ENCODE results near the gene SLX4IP.

SLX4IP gene

DNA sequence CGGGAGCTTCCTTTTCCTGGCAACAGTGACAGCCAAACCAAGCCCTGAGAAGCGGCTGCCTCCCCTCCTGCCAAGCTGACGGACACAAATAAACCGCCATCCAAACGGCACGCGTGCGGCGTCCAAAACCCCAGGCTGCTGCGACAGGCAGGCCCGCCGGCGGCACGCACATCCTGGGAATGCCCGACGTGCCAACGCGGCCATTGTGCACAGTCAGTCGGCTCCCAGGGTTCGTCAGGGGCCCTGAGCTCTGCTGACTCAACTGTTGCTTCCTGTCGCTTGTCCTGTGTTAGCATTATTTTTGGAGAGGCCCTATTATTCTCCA lies 231.9 kb downstream of the SLX4IP start:
- TF ChIP-seq, protein P1, sequence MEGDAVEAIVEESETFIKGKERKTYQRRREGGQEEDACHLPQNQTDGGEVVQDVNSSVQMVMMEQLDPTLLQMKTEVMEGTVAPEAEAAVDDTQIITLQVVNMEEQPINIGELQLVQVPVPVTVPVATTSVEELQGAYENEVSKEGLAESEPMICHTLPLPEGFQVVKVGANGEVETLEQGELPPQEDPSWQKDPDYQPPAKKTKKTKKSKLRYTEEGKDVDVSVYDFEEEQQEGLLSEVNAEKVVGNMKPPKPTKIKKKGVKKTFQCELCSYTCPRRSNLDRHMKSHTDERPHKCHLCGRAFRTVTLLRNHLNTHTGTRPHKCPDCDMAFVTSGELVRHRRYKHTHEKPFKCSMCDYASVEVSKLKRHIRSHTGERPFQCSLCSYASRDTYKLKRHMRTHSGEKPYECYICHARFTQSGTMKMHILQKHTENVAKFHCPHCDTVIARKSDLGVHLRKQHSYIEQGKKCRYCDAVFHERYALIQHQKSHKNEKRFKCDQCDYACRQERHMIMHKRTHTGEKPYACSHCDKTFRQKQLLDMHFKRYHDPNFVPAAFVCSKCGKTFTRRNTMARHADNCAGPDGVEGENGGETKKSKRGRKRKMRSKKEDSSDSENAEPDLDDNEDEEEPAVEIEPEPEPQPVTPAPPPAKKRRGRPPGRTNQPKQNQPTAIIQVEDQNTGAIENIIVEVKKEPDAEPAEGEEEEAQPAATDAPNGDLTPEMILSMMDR (IDR thresholded peaks at IDR 0.05; ENCODE audit: insufficient read depth, low read depth, low read length, missing control alignments), result no peak
- DNase-seq (ENCODE audit: low read depth), result no peak
- H3K4me3 ChIP-seq (ENCODE audit: low read depth, low read length), result no peak overlapping the region

DNA sequence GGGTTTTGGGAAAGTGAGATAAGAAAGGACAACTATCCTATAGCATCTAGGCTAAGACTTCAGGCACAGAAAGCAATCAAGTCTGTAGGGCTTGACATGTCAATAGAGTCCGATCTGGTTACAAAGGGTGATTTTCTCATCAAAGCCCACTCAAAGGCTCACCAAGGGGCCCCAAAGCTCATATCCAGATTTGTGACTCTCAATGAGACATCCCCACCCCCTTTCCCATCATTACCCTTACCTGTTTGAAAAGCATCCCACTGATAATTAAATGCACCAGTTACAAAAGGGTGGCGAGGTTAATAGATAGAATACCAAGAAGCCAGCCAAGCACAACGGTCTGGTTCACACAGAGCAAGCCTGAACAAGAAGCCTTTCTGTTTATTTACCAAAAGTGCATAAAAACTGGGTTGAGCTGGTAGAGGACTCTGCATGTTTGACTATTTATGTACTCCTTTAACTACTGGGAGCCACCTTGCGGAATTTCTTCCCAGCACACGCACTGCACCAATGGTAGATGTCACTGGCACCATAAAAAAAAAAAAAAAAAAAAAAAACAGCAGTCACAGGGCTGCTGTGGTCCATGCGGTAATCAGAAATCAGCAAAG lies 232.6 kb downstream of the SLX4IP start:
- DNase-seq (ENCODE audit: low read depth), result no peak
- TF ChIP-seq, protein P1 (IDR thresholded peaks at IDR 0.05; ENCODE audit: insufficient read depth, low read depth, low read length, missing control alignments), result no peak
- H3K4me3 ChIP-seq (ENCODE audit: low read depth, low read length), result no peak overlapping the region

DNA sequence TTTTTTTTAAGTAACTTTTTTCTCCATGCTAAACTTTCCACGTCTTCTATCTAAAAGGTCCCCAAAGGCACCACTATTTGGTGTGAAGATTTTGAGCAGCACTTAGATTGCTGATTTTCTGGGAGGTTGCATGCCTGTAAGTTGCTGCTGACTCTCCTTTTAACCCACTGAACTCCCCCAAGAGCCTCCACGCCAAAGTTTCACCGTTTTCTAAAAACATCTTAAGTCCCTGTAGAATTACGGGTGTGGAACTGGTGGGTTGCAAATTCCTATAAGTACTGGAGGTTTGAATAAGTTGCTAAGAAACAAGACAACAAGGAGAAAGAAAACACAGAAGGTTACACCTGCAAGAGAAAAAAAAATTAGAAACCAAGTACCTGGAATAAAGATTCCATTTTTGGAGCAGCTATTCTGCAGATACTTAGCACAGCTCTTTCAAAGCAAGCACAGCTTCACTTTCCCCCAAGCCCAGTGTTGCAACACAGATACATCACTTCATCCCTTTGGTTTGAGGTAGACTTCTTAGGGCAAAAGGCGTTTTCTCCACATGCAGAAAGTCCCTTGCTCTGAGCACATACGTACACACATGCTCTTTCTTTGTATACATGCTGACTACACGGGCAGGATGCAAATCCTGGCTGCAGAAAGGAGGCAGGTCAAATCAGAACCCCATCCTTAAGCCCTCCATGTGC lies 233.7 kb downstream of the SLX4IP start:
- TF ChIP-seq, protein P1 (IDR thresholded peaks at IDR 0.05; ENCODE audit: insufficient read depth, low read depth, low read length, missing control alignments), result no peak
- DNase-seq (ENCODE audit: low read depth), result no peak
- H3K4me3 ChIP-seq (ENCODE audit: low read depth, low read length), result no peak overlapping the region

DNA sequence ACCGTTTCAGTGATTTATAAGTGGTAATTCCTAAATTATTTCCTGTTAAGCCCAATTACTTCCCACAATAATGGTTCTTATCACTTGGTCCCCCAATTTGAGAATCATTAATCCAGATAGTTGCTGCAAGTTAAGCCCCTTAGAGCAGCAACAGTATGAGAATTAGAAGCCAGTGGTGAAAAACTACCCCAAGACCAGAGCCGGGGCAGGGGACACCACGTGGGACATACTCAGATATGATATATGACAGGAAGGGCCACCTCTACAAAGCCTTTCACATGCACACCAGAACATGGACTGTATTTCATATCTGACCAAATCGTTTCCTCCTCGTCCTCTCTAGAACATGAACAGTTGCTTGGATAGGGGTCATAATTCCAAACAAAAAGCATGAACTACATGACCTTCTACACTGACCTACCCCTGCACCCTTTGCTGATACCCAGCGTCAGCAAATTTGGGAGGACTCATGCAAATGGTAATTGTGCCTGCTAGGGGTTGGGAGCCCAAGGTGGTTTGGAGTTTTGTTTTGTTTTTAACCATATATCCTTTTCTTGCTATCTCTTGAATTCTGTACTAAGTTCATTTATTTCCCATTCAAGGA lies 234.8 kb downstream of the SLX4IP start:
- no peak overlapping the region; the same call in 1 of the 2 replicates for H3K4me3 ChIP-seq (ENCODE audit: low read depth, low read length)
- DNase-seq (ENCODE audit: low read depth), result no peak
- TF ChIP-seq, protein P1 (IDR thresholded peaks at IDR 0.05; ENCODE audit: insufficient read depth, low read depth, low read length, missing control alignments), result no peak

DNA sequence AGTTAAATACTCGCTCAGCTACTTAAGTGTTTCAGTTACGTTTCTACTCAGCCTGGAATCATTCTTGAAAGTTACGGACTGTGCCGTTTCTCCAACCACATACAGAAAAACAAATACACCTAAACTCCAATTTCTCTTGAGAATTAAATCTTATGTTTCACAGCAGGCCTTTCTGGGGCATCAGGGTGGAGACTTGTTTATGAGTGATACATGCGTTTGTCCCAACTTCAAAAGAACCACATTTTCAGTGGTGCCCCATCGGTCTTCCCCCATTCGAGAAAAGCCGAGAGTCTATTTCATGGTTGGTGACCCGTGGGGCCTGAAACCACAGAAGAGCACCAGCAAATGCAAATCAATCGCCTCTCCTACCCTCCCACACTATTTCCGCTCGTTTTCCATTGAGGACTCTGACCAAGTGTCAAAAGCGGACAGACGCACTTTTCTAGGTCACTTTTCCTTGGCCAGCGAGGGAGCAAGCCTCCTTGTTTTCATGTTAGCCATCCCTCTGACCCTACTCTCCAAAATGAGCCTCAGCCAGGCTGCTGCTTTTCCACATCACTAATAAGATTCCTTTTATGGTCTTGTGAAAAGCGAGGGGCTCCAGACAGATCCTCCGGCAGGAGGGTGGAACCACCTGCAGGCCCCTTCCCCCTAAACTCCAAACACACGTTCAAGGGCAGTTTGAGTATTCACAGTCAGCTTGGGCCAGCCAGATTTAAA lies 235.6 kb downstream of the SLX4IP start:
- TF ChIP-seq, protein P1 (IDR thresholded peaks at IDR 0.05; ENCODE audit: insufficient read depth, low read depth, low read length, missing control alignments), result no peak
- H3K4me3 ChIP-seq (ENCODE audit: low read depth, low read length), result peak overlapping the region; percentile 92
- DNase-seq (ENCODE audit: low read depth), result peak; percentile 91

DNA sequence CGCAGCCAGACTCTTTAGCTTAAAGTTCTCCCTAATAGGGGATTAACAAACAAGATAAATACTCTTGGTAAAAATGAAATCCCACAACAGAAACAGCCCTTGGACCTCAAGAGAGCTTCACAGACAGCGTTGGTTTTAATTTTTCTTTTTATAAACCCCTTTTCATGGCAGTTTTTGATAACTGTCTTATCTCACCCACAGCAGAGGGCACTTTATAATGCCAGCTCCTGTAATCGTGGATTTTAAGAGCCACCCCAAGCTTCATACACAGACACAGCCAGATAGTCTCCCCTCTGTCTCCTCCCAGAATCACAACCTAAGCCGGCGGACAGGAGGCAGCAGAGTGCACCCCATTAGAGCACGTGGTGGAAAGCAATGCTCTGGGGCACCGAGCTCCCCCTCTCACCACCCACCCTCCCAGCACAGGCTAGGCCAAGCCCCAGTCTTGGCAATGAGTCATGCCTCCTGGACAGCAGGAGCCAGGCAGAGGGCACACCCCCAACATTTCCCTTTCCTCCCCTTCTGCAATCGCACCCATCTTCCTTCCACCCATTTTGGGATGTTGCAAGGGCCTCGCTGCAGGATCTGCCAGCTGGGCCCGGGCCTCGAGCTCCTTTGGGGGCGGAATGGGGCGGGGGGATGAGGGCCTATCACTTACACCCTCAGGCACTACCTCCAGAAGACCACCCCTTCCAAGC lies 236.3 kb downstream of the SLX4IP start:
- DNase-seq (ENCODE audit: low read depth), result peak; percentile 85
- TF ChIP-seq, protein P1 (IDR thresholded peaks at IDR 0.05; ENCODE audit: insufficient read depth, low read depth, low read length, missing control alignments), result peak; percentile 57
- peak overlapping the region; percentile 92 for H3K4me3 ChIP-seq (ENCODE audit: low read depth, low read length)

Measured in GM12865 (cell line).